ENCODE results near the gene TRMT1L.

DNA sequence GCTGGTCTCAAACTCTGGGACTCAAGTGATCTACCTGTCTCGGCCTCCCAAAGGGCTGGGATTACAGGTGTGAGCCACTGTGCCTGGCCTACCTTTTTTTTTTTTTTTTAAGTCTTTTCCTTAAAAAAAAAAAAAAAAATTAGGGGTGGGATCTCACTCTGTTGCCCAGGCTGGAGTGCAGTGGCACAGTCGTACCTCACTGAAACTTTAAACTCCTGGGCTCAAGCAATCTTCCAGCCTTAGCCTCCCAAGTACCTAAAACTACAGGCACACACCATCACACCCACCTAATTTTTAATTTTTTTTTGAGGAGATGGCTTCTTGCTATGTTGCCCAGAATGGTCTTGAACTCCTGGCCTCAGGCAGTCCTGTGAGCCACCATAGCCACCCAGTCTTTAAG, 72.9 kb downstream of the TRMT1L start:
- TF ChIP-seq, protein P1, sequence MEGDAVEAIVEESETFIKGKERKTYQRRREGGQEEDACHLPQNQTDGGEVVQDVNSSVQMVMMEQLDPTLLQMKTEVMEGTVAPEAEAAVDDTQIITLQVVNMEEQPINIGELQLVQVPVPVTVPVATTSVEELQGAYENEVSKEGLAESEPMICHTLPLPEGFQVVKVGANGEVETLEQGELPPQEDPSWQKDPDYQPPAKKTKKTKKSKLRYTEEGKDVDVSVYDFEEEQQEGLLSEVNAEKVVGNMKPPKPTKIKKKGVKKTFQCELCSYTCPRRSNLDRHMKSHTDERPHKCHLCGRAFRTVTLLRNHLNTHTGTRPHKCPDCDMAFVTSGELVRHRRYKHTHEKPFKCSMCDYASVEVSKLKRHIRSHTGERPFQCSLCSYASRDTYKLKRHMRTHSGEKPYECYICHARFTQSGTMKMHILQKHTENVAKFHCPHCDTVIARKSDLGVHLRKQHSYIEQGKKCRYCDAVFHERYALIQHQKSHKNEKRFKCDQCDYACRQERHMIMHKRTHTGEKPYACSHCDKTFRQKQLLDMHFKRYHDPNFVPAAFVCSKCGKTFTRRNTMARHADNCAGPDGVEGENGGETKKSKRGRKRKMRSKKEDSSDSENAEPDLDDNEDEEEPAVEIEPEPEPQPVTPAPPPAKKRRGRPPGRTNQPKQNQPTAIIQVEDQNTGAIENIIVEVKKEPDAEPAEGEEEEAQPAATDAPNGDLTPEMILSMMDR (IDR thresholded peaks at IDR 0.05) = no peak
- no peak for TF ChIP-seq POLR2A (IDR thresholded peaks at IDR 0.05)

Measured in breast epithelium (tissue), 3 donors.